Activated CD4-positive, alpha-beta T cell treated with anti-CD3 and anti-CD28 coated beads for 36 hours (primary cell): ENCODE results near the gene APBB3. TPM values are rescaled to one million over a fixed set of nuclear protein-coding genes. Genes with fewer than 3 reads are reported as not detected.

Source experiments
- ATAC-seq: fragments of 200-7000 bp; cut with Tn5 transposase; one replicate; pipeline ENCODE4 v1.10.0; 2021; ENCODE audit warnings: mild to moderate bottlenecking, moderate library complexity
- CTCF ChIA-PET: fragments of 350-600 bp; sonication (Branson Sonifier 250); formaldehyde crosslinking; loops from one replicate; lab custom pipeline; 2021; ENCODE audit warnings: antibody characterized with exemption; lab: Charles Lee
- POLR2A ChIA-PET: fragments of 350-600 bp; sonication (Branson Sonifier 250); formaldehyde crosslinking; loops from one replicate; lab custom pipeline; 2021; ENCODE audit warnings: antibody characterized with exemption, inconsistent platforms; lab: Charles Lee
- DNase-seq: peaks from one replicate; pipeline ENCODE4 v3.0.0-alpha.2; 2020
- H3K27ac Mint-ChIP-seq: one replicate; pipeline ENCODE4 v1.8.0; 2021; ENCODE audit warnings: mixed read lengths
- H3K27me3 Mint-ChIP-seq: one replicate; pipeline ENCODE4 v1.8.0; 2021; ENCODE audit warnings: mixed read lengths
- H3K36me3 Mint-ChIP-seq: one replicate; pipeline ENCODE4 v1.8.0; 2021; ENCODE audit warnings: low read depth, mixed read lengths
- H3K4me1 Mint-ChIP-seq: one replicate; pipeline ENCODE4 v1.8.0; 2021; ENCODE audit warnings: mixed read lengths
- H3K4me3 Mint-ChIP-seq: one replicate; pipeline ENCODE4 v1.8.0; 2021; ENCODE audit warnings: mild to moderate bottlenecking, moderate library complexity, mixed read lengths
- H3K9me3 Mint-ChIP-seq: one replicate; pipeline ENCODE4 v1.8.0; 2021; ENCODE audit warnings: low read depth, mixed read lengths
- intact Hi-C, 2 experiments: fragments of 100-400 bp; cut with DNase I in 1 of 2; cut with micrococcal nuclease in 1 of 2; formaldehyde crosslinking; loops; one replicate each; pipeline versions ENCODE4 v1.14.2 to v1.15.1; 2022 to 2024; cut with DNase I, micrococcal nuclease
- total RNA-seq, 2 experiments: library from RNA; stranded (reverse); gene quantifications; one replicate each; pipeline ENCODE4 v1.2.3, GENCODE V29; 2021

APBB3 gene
- total RNA-seq, 2 experiments from 2014 or later, result 12.8 to 19.0 TPM

DNA sequence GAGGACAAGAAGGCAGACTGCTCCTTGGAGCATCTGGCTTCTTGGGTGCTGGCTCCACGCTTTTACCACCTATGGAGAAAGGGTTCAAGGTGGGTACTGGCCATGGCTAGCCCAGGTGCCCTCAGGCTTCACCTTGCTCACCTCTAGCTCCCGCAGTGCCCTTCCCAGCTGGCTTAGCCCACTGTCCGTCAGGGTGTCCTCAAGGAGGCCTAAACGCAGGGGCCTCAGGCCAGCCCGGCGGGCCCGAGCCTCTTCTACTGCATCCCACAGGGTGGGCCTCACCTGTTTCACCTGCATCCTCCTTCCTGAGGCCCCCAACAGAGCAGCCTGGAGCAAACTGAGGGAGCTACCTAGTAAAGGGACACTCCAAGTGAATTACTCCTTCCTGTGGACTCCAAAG lies 9.3 kb upstream of the APBB3 start:
- Mint-ChIP-seq H3K4me3 (no peak overlapping the region), H3K9me3 (no peaks in the 10 kb centered on the region), H3K27me3 (no peaks in the 10 kb centered on the region), H3K4me1 (peaks cover 16% of the 10 kb centered on the region), H3K36me3 (peaks cover 10% of the 10 kb centered on the region), H3K27ac (no peak overlapping the region)
- CTCF ChIA-PET, result no interaction called here
- intact Hi-C loops, result no loop called here
- DNase-seq (no peak), ATAC-seq (no peak)
- POLR2A ChIA-PET, result no interaction called here

DNA sequence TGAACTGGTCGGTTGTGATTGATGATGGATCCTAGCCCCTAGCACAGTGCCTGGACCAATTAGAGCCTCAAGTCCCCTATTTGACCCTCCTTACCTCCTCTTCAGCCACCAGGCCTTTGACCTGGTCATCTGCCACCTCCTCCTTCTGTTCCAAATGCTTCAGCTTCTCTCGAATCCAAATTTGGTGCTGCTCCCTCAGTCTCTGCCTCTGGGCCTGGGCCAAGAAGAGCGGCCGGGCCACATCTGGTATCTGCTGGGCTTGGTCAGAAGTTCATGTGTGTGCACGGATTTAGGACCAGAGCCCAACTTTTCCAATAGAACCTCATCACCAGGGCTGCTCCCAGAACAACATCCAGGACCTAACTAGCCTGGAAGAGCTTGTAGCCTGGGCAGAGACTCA lies 6.7 kb upstream of the APBB3 start:
- Mint-ChIP-seq H3K9me3 (no peaks in the 10 kb centered on the region), H3K4me3 (no peak overlapping the region), H3K27me3 (no peaks in the 10 kb centered on the region), H3K36me3 (peaks cover 32% of the 10 kb centered on the region), H3K27ac (no peak overlapping the region), H3K4me1 (peaks cover 37% of the 10 kb centered on the region)
- ChIA-PET CTCF (interaction anchor here (1.5 kb wide), 1 partner anchor 64 kb away, joined by 4 read pairs; no protein-coding TSS in a partner anchor), POLR2A (no interaction called here)
- ATAC-seq (no peak), DNase-seq (no peak)
- intact Hi-C loops, result no loop called here

DNA sequence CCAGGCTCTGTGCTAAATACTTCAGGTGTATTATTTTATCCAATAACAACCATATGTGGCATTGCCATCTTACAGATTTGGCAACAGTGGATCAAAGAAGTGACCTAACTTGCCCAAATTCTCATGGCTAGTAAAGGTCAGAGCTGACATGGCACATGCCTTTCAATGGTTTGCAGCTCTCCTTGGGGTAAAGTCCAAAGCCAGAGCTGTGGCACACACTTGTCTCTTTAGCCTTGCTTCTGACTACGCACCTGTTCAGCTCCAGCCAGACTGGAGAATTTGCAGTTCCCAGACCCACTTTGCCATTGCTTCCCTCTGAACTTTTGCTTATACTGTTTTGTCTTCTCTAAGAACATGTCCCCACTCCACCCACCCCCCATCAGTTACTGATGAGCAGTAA lies 6.1 kb upstream of the APBB3 start:
- ATAC-seq, result no peak
- POLR2A ChIA-PET, result interaction anchor here (0.6 kb wide), 1 partner anchor 395 kb away, joined by 3 read pairs; the partner anchor contains the start of gene CYSTM1
- Mint-ChIP-seq H3K9me3 (no peaks in the 10 kb centered on the region), H3K27ac (peak overlapping the region; percentile 95), H3K27me3 (no peaks in the 10 kb centered on the region), H3K4me3 (no peak overlapping the region), H3K4me1 (peaks cover 43% of the 10 kb centered on the region), H3K36me3 (peaks cover 36% of the 10 kb centered on the region)
- intact Hi-C loops, result no loop called here
- DNase-seq, result no peak
- CTCF ChIA-PET, result interaction anchor here (0.7 to 1.1 kb wide), 2 partner anchors 10 to 860 kb away, joined by 3 to 5 read pairs; partner anchors contain the start of gene PCDHGA12

DNA sequence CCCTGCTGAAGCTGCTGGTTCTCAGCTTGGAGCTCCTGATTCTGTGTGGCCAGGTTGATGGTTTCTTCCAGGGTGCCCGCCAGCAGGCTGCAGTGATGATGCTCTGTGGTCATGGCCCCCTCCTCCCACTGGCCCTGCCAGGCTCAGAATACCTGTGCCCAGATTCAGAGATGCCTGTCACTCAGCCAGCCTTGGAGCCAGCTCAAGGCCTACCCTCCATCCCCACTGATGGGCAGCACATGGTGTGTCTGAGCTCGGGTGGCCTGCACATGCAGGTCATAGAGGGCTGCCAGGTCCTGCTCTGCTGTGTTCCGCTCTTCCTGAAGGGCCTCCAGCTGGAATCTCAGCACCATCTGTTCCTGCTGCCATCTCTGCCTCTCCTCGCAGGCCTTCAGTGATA lies 5.7 kb upstream of the APBB3 start:
- intact Hi-C loops, result no loop called here
- no peaks in the 10 kb centered on the region for H3K27me3 Mint-ChIP-seq
- no peaks in the 10 kb centered on the region for H3K9me3 Mint-ChIP-seq
- ChIA-PET CTCF (interaction anchor here (0.6 to 1.2 kb wide), 5 partner anchors 11 to 860 kb away, joined by 3 to 5 read pairs (median 3); partner anchors contain the start of gene PCDHGA12), POLR2A (interaction anchor here (0.6 kb wide), 1 partner anchor 395 kb away, joined by 3 read pairs; the partner anchor contains the start of gene CYSTM1)
- peak overlapping the region; percentile 95 for H3K27ac Mint-ChIP-seq
- no peak for DNase-seq
- no peak for ATAC-seq
- H3K4me1 Mint-ChIP-seq, result peaks cover 44% of the 10 kb centered on the region
- no peak overlapping the region for H3K4me3 Mint-ChIP-seq
- peaks cover 37% of the 10 kb centered on the region for H3K36me3 Mint-ChIP-seq

DNA sequence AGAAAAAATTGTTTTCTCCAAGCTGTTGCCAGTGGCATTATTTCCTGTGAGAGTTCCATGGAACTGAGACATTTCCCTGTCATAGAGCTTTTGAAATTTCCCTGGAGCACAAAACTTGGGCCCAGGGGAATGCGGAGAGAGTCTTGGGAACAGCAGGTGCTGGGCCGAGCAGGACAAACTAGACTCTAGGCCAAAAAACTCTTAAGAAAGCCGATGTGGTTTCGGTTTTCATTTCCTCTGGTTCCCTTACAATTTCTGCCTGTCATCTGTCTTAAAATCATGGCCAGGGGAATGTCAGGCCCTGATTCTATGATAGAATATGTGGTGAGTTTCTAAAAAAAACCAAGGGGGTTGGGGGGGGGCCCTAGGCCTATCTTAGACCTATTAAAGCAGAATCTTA lies 4.8 kb upstream of the APBB3 start:
- peaks cover 42% of the 10 kb centered on the region for H3K36me3 Mint-ChIP-seq
- no peak for DNase-seq
- CTCF ChIA-PET, result interaction anchor here (0.5 to 1.2 kb wide), 5 partner anchors 29 to 1123 kb away, joined by 3 read pairs; no protein-coding TSS in a partner anchor
- H3K9me3 Mint-ChIP-seq, result no peaks in the 10 kb centered on the region
- intact Hi-C loops, result no loop called here
- peaks cover 44% of the 10 kb centered on the region for H3K4me1 Mint-ChIP-seq
- no peaks in the 10 kb centered on the region for H3K27me3 Mint-ChIP-seq
- peak overlapping the region; percentile 38 for H3K4me3 Mint-ChIP-seq
- POLR2A ChIA-PET, result interaction anchor here (0.6 kb wide), 1 partner anchor 447 kb away, joined by 3 read pairs; no protein-coding TSS in a partner anchor
- H3K27ac Mint-ChIP-seq, result peak overlapping the region; percentile 95
- no peak for ATAC-seq

DNA sequence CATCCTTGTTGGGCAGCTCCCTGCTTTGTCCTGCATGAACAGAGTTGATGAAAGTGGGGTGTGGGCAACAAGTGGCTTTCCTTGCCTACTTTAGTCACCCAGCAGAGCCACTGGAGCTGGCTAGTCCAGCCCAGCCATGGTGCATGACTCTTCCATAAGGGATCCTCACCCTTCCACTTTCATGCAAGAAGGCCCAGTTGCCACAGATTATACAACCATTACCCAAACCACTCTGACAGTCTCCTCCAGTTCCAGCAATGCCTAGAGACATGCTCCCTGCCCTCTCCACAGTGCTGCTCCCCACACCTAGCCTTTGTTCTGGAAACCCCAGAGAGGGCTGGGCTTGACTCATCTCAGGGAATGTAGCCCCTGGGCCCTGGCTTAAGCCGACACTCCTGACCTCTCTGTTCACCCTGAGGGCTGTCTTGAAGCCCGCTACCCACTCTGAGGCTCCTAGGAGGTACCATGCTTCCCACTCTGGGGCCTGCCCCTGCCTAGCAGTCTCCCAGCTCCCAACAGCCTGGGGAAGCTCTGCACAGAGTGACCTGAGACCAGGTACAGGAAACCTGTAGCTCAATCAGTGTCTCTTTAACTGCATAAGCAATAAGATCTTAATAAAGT lies 4.2 kb upstream of the APBB3 start:
- DNase-seq (no peak), ATAC-seq (no peak)
- Mint-ChIP-seq H3K4me1 (peaks cover 50% of the 10 kb centered on the region), H3K9me3 (no peaks in the 10 kb centered on the region), H3K36me3 (peaks cover 42% of the 10 kb centered on the region), H3K4me3 (no peak overlapping the region), H3K27ac (peak overlapping the region; percentile 95), H3K27me3 (no peaks in the 10 kb centered on the region)
- ChIA-PET POLR2A (no interaction called here), CTCF (interaction anchor here (0.5 to 1.2 kb wide), 3 partner anchors 21 to 196 kb away, joined by 3 to 4 read pairs (median 3); partner anchors contain the start of gene EIF4EBP3)
- intact Hi-C loops, result no loop called here

DNA sequence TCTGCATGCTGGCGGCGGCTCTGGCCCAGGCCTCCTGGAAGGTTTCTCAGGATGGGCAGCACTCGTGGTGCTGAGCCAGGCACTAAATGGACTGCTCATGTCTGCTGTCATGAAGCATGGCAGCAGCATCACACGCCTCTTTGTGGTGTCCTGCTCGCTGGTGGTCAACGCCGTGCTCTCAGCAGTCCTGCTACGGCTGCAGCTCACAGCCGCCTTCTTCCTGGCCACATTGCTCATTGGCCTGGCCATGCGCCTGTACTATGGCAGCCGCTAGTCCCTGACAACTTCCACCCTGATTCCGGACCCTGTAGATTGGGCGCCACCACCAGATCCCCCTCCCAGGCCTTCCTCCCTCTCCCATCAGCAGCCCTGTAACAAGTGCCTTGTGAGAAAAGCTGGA lies 3.5 kb upstream of the APBB3 start:
- ChIA-PET POLR2A (no interaction called here), CTCF (interaction anchor here (0.7 kb wide), 1 partner anchor 215 kb away, joined by 3 read pairs; no protein-coding TSS in a partner anchor)
- no peaks in the 10 kb centered on the region for H3K27me3 Mint-ChIP-seq
- H3K36me3 Mint-ChIP-seq, result peaks cover 42% of the 10 kb centered on the region
- DNase-seq, result no peak
- no peak for ATAC-seq
- H3K4me3 Mint-ChIP-seq, result no peak overlapping the region
- intact Hi-C loops, result no loop called here
- H3K27ac Mint-ChIP-seq, result peak overlapping the region; percentile 95
- no peaks in the 10 kb centered on the region for H3K9me3 Mint-ChIP-seq
- H3K4me1 Mint-ChIP-seq, result peaks cover 55% of the 10 kb centered on the region

DNA sequence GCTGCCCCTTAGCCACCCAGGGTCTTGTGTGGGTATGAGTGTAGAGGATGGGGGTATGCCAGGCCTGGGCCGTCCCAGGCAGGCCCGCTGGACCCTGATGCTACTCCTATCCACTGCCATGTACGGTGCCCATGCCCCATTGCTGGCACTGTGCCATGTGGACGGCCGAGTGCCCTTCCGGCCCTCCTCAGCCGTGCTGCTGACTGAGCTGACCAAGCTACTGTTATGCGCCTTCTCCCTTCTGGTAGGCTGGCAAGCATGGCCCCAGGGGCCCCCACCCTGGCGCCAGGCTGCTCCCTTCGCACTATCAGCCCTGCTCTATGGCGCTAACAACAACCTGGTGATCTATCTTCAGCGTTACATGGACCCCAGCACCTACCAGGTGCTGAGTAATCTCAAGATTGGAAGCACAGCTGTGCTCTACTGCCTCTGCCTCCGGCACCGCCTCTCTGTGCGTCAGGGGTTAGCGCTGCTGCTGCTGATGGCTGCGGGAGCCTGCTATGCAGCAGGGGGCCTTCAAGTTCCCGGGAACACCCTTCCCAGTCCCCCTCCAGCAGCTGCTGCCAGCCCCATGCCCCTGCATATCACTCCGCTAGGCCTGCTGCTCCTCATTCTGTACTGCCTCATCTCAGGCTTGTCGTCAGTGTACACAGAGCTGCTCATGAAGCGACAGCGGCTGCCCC lies 2.9 kb upstream of the APBB3 start:
- no peak for ATAC-seq
- intact Hi-C loops, result no loop called here
- no peaks in the 10 kb centered on the region for H3K9me3 Mint-ChIP-seq
- no peak for DNase-seq
- H3K27me3 Mint-ChIP-seq, result no peaks in the 10 kb centered on the region
- H3K27ac Mint-ChIP-seq, result peak overlapping the region; percentile 67
- peaks cover 58% of the 10 kb centered on the region for H3K4me1 Mint-ChIP-seq
- ChIA-PET POLR2A (no interaction called here), CTCF (interaction anchor here (0.7 to 0.8 kb wide), 2 partner anchors 67 to 214 kb away, joined by 3 read pairs; no protein-coding TSS in a partner anchor)
- H3K36me3 Mint-ChIP-seq, result peaks cover 42% of the 10 kb centered on the region
- H3K4me3 Mint-ChIP-seq, result no peak overlapping the region

DNA sequence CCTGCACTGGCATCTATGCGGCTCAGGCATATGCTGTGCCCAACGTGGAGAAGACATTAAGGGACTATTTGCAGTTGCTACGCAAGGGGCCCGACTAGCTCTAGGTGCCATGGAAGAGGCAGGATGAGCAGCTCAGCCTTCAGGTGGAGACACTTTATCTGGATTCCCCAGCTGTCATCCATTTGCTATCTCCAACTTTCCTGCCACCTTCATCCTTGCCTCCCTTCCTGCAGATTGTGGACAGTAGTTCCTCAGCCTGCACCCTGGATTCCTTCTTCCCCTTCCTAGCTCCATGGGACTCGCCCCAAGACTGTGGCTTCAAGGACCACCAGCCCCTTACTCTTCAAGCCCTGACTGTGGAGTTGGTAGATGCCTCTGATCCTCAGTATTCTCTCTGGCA lies 2.3 kb upstream of the APBB3 start:
- Mint-ChIP-seq H3K9me3 (no peaks in the 10 kb centered on the region), H3K4me3 (no peak overlapping the region), H3K36me3 (peaks cover 42% of the 10 kb centered on the region), H3K27me3 (no peaks in the 10 kb centered on the region), H3K4me1 (peaks cover 58% of the 10 kb centered on the region), H3K27ac (peak overlapping the region; percentile 67)
- intact Hi-C loops, result no loop called here
- no peak for DNase-seq
- ChIA-PET POLR2A (interaction anchor here (0.7 kb wide), 1 partner anchor 13 kb away, joined by 4 read pairs; no protein-coding TSS in a partner anchor), CTCF (interaction anchor here (0.8 kb wide), 1 partner anchor 68 kb away, joined by 3 read pairs; no protein-coding TSS in a partner anchor)
- ATAC-seq, result no peak

DNA sequence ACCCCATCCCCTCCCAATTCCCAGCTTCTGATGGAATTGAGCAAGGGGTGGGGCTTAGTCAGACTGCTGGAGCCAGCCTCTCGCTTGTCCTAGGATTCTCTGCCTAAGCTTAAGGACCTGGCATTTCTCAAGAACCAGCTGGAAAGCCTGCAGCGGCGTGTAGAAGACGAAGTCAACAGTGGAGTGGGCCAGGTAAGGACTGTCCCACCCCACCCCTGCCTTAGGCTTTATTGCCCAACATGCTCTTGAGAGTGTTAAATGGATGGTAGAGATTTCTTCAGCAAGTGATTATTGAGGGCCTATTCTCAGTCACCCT lies 1.3 kb upstream of the APBB3 start:
- intact Hi-C loops, result loop anchor here in 1 of 2 experiments (2.0 kb wide), 1 partner anchor 19 kb away; the partner anchor contains the start of gene EIF4EBP3
- H3K36me3 Mint-ChIP-seq, result peaks cover 42% of the 10 kb centered on the region
- ATAC-seq (no peak), DNase-seq (no peak)
- peaks cover 58% of the 10 kb centered on the region for H3K4me1 Mint-ChIP-seq
- H3K27ac Mint-ChIP-seq, result peak overlapping the region; percentile 99
- no peaks in the 10 kb centered on the region for H3K27me3 Mint-ChIP-seq
- POLR2A ChIA-PET, result interaction anchor here (0.6 to 1.0 kb wide), 4 partner anchors 23 to 67 kb away, joined by 3 to 7 read pairs (median 4); no protein-coding TSS in a partner anchor
- CTCF ChIA-PET, result interaction anchor here (0.6 to 1.9 kb wide), 13 partner anchors 11 to 160 kb away, joined by 3 to 7 read pairs (median 3); partner anchors contain the start of genes HARS1 and HARS2
- no peaks in the 10 kb centered on the region for H3K9me3 Mint-ChIP-seq
- peak overlapping the region; percentile 98 for H3K4me3 Mint-ChIP-seq
